NCI-H2171 treated with DMSO at 0.1 percent for 48 hours (cell line): ENCODE results near the gene TMIGD1.
A peak's percentile ranks its signal among the peaks of the same experiment; 100 is the strongest.

ENCODE experiments used
- DNase-seq: peaks from one replicate; lab custom pipeline; 2025; lab: John Stamatoyannopoulos, UW

Gene TMIGD1, protein sequence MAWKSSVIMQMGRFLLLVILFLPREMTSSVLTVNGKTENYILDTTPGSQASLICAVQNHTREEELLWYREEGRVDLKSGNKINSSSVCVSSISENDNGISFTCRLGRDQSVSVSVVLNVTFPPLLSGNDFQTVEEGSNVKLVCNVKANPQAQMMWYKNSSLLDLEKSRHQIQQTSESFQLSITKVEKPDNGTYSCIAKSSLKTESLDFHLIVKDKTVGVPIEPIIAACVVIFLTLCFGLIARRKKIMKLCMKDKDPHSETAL

DNA sequence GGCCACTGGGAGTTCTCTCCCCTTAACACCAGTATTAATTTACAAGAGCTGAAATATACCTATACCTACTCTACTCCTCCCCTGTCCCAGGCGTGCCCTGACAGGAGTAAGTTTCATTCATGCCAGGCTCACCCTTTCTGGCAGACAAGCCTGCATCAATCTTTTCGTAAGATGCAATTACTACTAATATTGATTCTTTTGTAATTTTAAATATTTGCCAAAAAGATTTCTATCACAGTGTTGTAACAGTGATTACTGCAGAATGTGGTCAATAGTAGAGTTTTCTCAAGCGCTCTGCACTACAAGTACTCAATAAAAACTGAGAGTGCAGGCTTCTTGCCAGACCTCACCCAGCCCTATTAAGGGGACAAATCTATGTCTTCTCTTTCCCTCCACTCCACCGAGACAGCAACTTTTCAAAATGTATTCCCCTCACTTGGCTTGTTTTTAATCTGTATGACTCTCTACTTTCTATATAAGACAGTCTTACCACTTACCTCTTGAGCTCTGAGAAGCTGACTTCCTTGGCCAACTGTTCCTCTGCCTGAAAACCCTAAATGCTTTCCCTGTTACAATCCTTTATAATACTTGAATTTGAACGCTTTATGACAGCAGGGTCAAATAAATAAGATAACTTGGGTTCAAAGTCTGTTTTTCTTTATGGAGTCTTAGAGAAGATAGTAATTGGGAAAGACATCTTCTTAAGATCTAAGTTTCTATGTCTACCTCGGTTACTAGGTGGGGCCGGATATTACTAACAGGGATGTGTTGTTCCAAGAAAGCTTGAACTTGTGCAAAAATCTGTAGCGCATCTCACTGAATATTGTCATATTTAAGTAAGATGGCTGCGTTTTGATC is at the start of gene TMIGD1:
TMIGD1 (minus strand) TSS at position 555 of the 858 bp plus-strand sequence. CDS start 1,924 bp downstream, outside the sequence.
- DNase-seq: peak; percentile 34

DNA sequence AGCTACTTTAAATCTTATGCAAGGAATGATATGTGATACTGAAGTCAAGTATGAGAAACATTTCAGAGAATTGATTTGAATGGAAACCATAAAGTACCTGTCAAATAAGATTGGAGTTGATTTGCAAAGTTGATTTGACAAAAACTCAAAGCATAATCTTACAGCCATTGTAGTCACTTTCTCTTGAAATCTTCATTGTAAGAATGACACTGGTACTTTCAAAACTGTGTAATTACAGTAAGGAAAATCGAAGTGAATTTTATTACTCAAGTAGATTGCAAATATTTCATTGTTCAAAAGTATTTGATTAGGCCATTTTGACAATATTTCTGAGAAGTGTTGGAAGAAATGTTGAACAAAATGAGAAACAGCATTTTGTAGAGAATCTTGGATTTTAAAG is 48.5 kb upstream of the TMIGD1 start:
- DNase-seq: no peak

DNA sequence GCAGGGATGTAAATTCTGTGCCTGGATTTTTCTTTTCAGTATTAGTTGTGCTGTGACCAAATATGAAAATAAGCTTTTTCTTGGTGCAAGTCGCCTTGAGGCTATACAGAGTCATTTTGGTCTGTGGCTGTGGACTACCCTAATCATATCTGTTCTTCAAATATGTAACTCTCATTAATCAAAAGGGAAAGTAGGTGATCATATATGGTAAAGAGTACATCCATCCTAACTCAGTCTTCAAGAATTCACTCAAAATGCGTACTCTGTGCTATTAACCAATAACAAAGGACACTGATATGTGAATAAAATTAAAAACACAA is 47.4 kb upstream of the TMIGD1 start:
- no peak for DNase-seq

DNA sequence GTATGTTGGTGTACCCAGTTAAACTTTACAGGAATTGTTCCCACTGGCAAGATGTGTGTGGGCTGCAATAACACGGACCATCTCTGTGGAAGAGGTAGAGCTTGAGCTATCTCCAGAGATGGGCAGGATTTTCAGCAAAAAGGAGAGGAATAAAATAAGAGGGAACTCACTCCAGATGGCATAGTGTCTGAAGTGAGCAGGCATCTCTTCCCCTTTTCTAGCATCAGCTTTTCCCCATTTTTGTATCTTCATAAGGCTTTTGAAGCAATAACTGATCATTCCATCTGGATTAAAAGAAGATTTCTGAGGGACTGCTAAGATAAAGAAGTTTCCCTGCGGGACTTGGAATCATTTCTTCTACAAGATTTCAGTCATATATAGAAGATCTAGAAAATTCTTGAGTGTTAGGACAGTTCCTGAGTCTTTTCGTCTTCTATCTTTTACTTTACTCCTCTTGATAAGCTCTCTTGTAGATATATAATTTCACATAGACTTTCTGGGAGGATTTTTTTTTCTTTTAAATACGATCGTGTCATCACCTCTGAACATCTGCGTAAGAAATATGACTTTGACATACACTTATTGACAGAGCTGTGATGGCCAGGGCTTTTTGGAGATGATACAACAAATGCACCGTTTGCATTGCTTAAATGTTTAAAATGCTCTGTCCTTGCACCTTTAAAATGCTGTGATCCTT is 46.9 kb upstream of the TMIGD1 start:
- DNase-seq: no peak

DNA sequence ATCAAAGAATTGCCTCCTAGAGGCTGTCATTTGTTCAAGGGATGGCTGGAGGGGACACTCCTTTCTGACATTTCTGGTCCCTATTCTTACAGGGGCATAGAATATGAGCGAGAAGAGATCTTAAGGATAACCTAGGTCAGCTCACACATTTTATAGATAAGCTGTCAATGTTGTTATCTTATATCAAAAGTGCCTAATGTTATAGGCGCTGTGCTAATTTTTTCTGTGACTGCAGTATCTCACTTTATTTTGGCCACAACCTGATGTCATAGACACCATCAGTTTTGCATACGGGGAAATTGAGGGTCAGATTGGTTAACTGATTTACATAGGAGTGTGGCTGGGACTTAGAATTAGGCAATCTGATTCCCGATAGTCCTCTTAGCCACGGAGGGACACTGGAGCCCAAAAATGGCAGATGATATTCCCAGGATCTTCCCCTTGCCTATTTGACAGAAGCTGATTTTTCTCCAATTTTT is 46.1 kb upstream of the TMIGD1 start:
- peak; percentile 6 for DNase-seq

DNA sequence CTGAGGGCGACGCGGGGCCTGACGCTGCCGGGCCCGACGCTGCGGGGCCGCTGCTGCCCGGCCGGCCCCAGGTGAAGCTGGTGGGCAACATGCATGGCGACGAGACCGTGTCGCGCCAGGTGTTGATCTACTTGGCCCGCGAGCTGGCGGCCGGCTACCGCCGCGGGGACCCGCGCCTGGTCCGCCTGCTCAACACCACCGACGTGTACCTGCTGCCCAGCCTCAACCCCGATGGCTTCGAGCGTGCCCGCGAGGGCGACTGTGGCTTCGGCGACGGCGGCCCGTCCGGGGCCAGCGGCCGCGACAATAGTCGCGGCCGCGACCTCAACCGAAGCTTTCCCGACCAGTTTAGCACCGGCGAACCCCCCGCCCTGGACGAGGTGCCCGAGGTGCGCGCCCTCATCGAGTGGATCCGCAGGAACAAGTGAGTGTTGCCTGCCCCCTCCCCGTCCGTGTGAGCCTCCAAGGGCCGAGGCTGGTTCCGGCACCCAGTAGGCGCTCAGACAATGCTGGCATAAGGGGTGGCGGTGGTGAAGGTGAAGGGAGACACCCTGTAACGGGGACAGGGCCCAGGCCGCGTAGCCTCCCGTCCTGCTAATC is 45.5 kb upstream of the TMIGD1 start:
- peak; percentile 15 for DNase-seq

DNA sequence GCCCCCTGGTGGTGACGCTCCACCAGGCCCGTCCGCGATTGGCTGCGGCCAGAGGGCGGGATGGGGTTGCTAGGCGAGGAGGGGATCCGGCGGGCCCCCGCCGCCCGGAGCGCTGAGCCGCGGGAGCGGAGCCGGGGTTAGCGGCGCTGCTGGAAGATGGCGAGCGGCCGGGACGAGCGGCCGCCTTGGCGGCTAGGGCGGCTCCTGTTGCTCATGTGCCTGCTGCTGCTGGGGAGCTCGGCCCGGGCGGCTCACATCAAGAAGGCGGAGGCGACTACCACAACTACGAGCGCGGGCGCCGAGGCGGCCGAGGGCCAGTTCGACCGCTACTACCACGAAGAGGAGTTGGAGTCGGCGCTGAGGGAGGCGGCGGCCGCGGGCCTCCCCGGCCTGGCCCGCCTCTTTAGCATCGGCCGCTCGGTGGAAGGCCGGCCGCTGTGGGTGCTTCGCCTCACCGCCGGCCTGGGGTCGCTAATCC is 45.0 kb upstream of the TMIGD1 start, which contains the start of gene CPD:
CPD (plus strand) TSS at position 103 of the 478 bp plus-strand sequence; CDS start at position 157, 54 bp downstream.
- peak; percentile 89 for DNase-seq

DNA sequence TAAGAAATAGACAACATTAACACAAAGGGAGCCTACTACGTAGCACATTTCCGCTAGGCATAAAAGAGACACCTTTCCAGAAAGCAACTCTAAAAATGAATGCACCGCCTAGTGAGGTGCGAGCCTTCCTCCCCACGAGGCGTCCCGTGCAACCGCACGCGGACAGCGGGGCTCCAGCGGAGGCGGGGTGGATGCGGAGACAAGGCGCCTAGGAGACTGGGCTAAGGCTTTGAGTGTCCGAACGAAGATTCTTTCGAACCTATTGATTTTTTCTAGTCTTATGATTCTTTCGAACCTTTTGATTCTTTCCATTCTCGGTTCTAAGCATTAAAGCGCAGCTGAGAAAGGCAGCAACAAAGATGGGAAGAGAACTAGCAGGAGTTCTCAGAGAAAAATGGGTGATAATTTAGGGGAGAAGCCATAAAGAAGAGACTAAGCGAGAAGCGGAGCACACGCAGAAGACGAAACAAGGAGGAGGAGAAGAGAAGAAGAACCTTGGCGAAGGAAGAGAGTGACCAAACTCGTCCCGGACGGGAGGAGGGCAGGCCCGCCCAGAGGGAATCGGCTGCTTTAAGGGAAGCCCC is 44.5 kb upstream of the TMIGD1 start:
- no peak for DNase-seq

DNA sequence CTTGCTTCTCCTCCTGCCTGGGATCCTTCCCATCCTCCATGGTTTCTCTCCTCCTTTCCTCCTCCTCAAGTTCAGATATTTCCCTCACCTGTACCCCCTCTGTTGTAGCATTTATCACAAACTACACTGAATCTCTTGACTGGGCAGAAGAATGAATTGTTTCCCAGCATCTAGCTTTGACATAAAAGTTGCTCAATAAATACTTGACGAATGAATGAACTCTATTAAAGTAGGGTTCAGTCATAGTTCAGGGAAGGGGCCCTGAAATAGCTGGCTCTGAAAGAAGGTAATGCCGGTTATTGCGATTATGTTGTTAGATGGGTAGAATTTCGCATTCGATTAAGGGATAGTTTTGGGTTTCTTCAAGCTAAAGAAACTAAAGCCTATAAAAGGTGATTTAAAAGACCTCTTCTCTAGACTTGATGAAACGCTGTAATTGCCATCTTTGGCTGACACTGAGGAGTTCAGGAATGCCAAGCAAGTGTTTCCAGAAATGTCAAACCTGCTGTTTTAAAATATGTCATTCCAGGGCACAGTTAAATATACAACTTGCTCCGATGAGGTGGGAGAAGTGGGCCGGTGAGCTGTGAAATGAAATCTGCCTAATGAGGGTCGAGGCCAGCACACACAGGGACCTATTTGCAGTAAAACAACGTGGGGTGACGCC is 43.9 kb upstream of the TMIGD1 start:
- no peak for DNase-seq

DNA sequence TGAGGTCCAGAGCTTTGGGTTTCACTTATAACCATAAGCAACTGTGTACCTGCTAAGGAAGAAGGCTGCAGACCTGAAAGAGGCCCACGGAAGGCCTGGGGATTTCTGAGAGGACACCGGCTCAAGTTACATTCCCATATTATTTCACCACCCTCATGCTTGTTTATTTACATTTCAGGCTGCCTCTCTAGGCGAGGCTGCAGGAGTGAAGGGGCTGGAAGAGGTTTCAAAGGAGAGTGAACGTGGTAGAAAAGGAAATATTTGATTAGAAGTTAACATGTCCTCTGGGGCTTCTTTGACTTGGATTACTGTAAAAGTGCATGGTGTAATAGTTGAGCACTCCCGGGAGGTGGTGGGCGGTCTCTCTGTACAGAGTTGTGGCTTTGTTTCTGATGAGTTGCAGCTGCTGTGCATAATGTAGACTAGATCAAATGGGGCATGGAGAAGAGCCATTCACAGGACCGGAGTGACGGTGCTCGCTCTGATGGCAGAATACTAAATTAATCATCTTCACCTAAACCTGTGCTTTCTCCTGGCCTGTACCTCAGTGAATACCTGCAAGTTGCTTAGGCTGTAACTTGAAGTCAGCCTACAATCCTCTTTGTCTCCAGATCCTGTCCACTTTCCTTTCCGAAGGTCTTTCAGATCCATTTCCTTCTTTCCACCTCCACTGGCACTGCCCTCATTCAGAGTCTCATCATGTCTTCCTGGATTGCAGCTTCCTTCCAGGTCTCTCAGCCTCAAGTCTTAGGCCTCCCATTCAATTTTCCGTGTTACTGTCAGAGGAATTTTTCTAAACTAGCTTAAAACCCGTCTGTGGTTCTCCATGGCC is 43.0 kb upstream of the TMIGD1 start:
- DNase-seq: peak; percentile 69

DNA sequence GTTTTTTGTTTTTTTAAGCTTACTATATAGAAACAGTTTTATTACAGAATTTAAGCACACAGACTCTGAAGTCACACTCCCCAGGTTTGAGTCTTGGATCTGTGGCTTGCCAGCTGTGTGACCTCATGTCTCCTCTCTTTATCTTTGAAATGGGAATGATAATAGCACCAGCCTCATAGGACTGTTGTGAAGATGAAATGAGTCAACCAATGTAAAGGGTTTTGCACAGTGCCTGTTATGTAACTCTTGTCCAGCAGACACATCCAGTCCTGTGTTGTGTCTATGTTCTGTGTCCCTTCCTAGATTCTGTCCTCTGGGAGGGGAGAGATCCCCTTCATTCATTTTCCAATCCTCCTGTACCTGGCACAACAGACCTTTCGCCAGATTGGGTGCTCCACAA is 41.8 kb upstream of the TMIGD1 start:
- no peak for DNase-seq

DNA sequence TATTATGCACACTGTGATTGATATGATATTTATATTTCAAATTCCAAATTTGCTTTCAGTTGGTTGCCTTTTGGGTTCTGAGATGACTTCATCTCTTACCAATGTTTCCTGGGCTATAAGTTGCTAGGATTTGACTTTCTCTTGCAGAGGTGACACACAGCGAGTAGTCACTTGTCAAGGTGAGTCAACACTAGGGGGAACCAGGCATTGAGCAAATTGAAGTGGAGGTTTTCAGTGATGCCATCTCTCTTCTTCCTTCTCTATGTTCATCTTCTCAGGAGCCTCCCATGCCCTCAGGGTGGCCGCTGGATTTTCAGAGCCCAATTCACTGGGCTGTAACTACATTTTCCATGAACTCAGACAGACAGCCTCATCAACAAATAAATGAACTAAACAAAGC is 38.9 kb upstream of the TMIGD1 start:
- no peak for DNase-seq

DNA sequence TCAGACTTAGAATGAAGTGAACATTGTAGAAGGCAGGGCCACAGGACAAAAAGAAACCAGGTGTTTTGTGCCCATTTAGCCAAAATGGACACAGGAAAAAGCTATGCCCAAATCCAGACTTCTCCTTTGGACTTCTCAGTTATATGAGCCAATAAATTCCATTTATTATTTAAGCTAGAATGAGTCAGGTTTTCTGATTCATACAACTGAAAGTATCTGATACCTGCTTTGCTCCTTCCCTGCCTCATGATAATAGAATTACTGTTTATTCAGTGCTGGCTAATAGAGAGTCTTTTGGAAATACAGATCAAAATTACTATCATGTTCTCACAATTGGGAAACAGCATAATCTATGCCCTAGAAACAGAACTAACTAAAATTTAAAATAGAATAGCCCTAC is 36.1 kb upstream of the TMIGD1 start:
- DNase-seq: no peak

DNA sequence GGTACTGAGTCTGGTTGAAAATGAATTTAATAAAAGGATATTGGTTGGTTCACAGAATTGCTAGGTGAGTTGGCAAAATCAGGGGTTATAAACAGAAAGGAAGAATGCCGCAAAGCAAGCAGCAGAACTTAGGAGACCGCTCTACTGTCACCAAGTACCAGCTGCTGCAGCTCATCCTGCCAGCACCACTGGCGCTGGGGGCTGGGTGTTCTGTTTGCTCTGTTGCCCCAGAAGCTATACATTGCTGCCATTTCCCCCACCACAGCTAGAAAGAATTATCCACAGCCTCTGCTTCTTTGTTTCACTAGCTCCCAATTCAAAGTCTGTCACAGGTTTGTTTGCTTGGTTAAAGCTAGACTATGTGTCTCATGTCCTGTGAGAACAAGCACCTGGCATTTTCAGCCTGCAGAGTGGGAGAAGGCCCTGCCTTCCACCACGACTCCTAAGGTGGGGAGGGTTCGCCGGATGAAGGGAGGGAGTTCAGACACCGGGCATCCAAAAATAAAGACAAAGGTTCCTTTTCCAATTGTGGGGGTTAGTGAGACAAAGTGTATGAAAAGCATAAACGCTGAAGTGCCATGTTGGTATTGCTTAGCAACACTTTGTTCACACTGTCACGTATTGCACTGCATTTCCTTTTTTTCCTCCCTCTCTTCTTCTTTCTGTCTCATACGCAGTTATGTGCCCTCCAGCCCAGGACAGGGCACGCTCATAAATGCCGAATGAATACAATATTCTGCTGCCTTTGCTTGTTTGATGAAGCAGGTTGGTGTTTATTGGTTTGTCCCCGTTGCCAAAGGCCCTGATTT is 35.3 kb upstream of the TMIGD1 start:
- DNase-seq: no peak

DNA sequence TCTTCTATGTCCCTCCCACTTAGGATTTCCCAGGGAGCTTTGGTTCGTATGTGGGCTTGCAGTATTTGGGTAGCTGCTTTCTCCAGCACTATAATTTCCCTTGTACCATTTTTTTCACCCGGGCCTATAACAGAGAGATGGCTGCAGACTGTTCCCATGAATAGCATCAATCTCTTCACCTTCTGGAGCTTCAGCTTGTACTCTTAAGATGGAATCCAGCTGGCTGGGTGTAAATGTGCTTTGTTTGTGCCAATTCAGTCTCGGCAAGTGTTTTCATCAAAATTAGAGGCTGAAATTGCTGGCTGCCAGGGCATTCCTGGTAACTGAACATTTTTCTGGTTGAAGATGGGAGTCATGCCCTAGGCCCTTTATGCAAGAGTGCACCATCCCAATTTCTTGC is 32.7 kb upstream of the TMIGD1 start:
- DNase-seq: no peak

DNA sequence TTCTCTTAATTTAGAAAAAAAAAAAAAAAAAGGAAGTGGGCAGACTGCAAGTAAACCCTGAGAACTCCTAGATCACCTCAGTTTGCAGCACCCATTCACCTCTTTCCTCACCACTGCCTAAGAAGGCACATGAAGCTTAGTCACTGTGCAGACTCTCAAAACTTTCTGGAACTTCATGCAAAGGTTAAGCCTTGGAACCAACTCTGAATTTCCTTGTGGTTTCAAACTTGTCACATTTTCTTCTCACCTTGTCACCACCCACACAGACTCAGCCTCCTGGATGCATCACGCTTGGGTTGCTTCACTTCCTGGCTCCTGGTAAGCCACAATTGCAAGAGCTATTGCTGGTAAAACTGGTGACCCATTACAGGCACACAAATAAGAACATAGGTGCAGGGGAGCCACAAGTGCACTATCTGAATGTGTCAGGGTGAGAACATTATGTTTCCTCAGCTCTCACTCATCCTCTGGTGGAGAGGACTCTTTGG is 29.9 kb upstream of the TMIGD1 start:
- no peak for DNase-seq

DNA sequence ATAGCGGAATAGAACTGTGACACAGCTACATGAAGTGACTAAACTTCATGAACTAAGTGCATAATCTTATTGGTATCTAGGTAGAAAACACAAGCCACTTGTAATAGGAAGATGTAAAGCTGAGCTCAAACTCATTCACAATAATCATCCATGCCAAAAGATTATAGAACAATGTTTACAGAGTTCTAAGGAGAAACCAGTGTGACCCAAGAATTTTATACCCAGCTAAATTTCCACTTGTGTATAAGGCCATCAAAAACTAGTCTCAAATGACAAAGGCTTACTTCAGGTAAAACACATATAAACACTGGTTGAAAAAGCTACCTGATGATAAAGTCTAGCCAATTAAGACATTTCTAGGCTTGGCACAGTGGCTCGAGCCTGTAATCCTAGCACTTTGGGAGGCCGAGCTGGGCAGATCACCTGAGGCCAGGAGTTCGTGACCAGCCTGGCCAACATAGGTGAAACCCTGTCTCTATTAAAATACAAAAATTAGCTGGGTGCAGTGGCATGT is 28.0 kb upstream of the TMIGD1 start:
- DNase-seq: no peak

DNA sequence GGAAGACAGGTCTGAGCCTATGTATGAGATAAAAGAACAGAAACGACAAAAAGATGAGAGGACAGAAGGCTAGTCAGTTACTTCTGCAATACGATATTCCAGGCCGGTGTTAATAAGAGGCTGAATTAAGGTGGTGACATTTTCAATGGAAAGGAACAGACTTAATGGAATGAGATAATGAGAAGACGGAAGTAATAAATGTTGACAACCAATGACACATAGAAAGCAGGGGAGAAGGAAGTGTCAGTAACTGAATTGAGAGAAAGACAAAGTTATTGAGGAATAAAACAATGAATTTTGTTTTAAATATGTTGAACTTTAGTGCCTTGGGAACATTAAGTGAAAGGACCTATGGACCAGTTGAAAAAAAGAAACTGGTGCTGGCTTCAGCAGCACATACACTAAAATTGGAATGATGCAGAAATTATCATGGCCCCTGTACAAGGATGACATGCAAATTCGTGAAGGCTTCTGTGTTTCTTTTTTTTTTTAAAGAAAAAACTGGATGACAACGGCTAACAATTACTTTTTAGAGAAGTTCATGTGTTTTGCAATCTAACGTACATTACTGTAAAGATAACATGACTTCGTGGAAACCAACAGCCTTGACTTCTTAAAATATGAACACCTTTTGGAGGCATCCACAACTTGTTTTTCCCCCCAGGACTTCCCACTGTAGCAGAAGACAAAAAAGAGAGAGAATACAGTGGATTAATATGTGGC is 26.4 kb upstream of the TMIGD1 start:
- DNase-seq: no peak
